Heart right ventricle (tissue), 16 donors: Measurements from ENCODE around the gene GATAD2A. TPM values are rescaled to one million over a fixed set of nuclear protein-coding genes. Genes with fewer than 3 reads are reported as not detected.

Experiments used
- ATAC-seq, 8 donors: fragments of 200-7000 bp; cut with Tn5 transposase; one replicate each; pipeline ENCODE4 v1.9.1; 2020; ENCODE audit warnings: mild to moderate bottlenecking in 8 of 8, moderate library complexity in 8 of 8, moderate number of reproducible peaks in 1 of 8
- DNase-seq, 2 donors: peaks; one replicate each; pipeline ENCODE4 v3.0.0-alpha.2; 2020
- H3K27ac ChIP-seq, 10 donors: fragments of 200-600 bp; sonication (generic) in 2 of 10; one replicate each; pipeline versions ENCODE4 v1.5.0 to v1.8.0; 2020 to 2022; ENCODE audit warnings: mild to moderate bottlenecking in 3 of 10
- H3K27me3 ChIP-seq, 7 donors: fragments of 200-600 bp; one replicate each; pipeline ENCODE4 v1.8.0; 2021 to 2022; ENCODE audit warnings: mild to moderate bottlenecking in 2 of 7
- H3K36me3 ChIP-seq, 9 donors: fragments of 200-600 bp; sonication (generic) in 1 of 9; one replicate each; pipeline versions ENCODE4 v1.5.0 to v1.8.0; 2020 to 2022; ENCODE audit warnings: mild to moderate bottlenecking in 2 of 9
- H3K4me1 ChIP-seq, 9 donors: fragments of 200-600 bp; sonication (generic) in 1 of 9; one replicate each; pipeline versions ENCODE4 v1.5.0 to v1.8.0; 2020 to 2022; ENCODE audit warnings: mild to moderate bottlenecking in 4 of 9
- H3K4me3 ChIP-seq, 10 donors: fragments of 200-600 bp; sonication (generic) in 2 of 10; one replicate each; pipeline versions ENCODE4 v1.5.0 to v1.8.0; 2020 to 2022; ENCODE audit warnings: mild to moderate bottlenecking in 7 of 10, moderate library complexity in 2 of 10
- H3K9me3 ChIP-seq, 11 donors: fragments of 200-600 bp in 10 of 11; sonication (generic) in 2 of 11; one replicate each; pipeline versions ENCODE4 v1.5.0 to v1.8.0; 2013 to 2022; ENCODE audit warnings: mild to moderate bottlenecking in 2 of 11, control low read depth in 1 of 11, moderate library complexity in 1 of 11
- WGBS, 2 donors: extraction: QIAGEN DNeasy Blood & Tissue Kit; methylation state at CpG; one replicate each; pipeline ENCODE4 v1.1.7; 2013; ENCODE audit warnings: inconsistent platforms in 1 of 2; 5-methylcytosine and 5-hydroxymethylcytosine counted together
- intact Hi-C, 10 donors: fragments of 100-400 bp; cut with DNase I; formaldehyde crosslinking; loops; one replicate each; pipeline versions ENCODE4 v1.11.1 to v1.14.2; 2022
- polyA plus RNA-seq, 2 donors: library from polyadenylated mRNA; stranded (reverse); fragments of 200-250 nt; gene quantifications; one replicate each; pipeline ENCODE4 v1.2.3, GENCODE V29; 2013
- total RNA-seq, 10 donors: library from RNA; stranded (reverse); fragmentation: NEBNext Ultra II Directional in 3 of 10; extraction: Animal tissue kit (Norgen Biotek cat#: 25700) in 3 of 10; gene quantifications; one replicate each; pipeline versions ENCODE4 v1.2.1 to v1.2.4, GENCODE V29; 2021 to 2023
- TF ChIP-seq, protein P1 (sequence below), 9 donors: fragments of 200-600 bp; sonication (generic) in 2 of 9; IDR thresholded peaks; one replicate each; pipeline versions ENCODE4 v1.5.0 to v1.8.0; 2021 to 2022; ENCODE audit warnings: antibody characterized with exemption in 9 of 9, mild to moderate bottlenecking in 5 of 9, moderate library complexity in 1 of 9
- donor health status: Arrhythmogenic right ventricular cardiomyopathy.
- donor health status: ischemic (EF 13 %, LVEDD 7.1; RV severe dilation, severe dysfunction).
- donor health status: healthy with polysubstance abuse.
- donor health status: DM: no; HTN: yes; CAD: no.
- donor health status: DM: no; HTN: no; CAD: no.
- donor health status: ischemic (EF 25% LVEDD 6.9; RV normal size, moderate dysfunction).
- donor health status: ischemic (EF 25% LVEDD 5.7; RV mildly dilated, moderate dysfunction).
- donor health status: healthy.
- donor health status: DM: yes; HTN: yes; CAD: no.
- donor health status: Ischemic cardiomyopathy.
- donor health status: ischemic (EF 35%, LVEDD 5.7; RV mildly dilated, moderate dysfunction).
- donor health status: nonischemic (EF 11% LVEDD 7.7; RV severe dilation, severe dysfunction).
- donor health status: DM: yes; HTN: yes; CAD: no.
- donor health status: PGD.
- donor health status: ischemic (EF 29% LVEDD 5.4; RV normal size, mild dysfunction).
- donor health status: nonischemic (EF 23%, LVEDD 6.1; RV moderate dilation, normal function).

Gene GATAD2A
- total and polyA plus RNA-seq, 12 donors, result 7.5 to 48.5 (median 25.8) TPM

DNA sequence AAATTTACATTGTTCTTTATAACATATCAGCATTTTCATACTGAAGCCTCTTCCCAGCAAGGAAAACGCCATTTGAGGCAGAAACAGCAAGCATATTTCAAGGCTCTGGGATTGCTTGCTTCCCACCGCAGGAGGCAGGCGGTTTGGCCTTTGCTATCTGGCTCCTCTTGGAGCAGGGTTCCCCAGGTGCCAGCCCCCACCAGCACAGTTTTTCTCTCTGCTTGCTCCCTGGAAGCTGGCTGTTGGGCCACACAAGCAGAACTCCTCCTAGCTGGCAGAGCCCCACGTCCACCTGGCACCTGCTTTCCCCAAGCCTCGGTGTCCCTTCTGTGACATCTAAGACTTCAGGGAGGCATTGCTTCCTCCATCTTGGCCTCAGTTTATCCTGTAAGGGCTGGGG, 16.7 kb downstream of the GATAD2A start:
- Histone ChIP-seq H3K27me3 (no peaks in the 10 kb centered on the region), H3K27ac (no peak overlapping the region), H3K36me3 (no peaks in the 10 kb centered on the region), H3K9me3 (no peaks in the 10 kb centered on the region), H3K4me3 (no peak overlapping the region), H3K4me1 (peaks cover 11 to 87% (median 54%) of the 10 kb centered on the region in 9 donors)
- DNase-seq (no peak), ATAC-seq (no peak)
- intact Hi-C loops, result no loop called here
- WGBS, 2 donors, result 91 to 95% methylated on average over 5 of the region's 5 CpGs
- TF ChIP-seq, protein P1, sequence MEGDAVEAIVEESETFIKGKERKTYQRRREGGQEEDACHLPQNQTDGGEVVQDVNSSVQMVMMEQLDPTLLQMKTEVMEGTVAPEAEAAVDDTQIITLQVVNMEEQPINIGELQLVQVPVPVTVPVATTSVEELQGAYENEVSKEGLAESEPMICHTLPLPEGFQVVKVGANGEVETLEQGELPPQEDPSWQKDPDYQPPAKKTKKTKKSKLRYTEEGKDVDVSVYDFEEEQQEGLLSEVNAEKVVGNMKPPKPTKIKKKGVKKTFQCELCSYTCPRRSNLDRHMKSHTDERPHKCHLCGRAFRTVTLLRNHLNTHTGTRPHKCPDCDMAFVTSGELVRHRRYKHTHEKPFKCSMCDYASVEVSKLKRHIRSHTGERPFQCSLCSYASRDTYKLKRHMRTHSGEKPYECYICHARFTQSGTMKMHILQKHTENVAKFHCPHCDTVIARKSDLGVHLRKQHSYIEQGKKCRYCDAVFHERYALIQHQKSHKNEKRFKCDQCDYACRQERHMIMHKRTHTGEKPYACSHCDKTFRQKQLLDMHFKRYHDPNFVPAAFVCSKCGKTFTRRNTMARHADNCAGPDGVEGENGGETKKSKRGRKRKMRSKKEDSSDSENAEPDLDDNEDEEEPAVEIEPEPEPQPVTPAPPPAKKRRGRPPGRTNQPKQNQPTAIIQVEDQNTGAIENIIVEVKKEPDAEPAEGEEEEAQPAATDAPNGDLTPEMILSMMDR (IDR thresholded peaks at IDR 0.05), result no peak

DNA sequence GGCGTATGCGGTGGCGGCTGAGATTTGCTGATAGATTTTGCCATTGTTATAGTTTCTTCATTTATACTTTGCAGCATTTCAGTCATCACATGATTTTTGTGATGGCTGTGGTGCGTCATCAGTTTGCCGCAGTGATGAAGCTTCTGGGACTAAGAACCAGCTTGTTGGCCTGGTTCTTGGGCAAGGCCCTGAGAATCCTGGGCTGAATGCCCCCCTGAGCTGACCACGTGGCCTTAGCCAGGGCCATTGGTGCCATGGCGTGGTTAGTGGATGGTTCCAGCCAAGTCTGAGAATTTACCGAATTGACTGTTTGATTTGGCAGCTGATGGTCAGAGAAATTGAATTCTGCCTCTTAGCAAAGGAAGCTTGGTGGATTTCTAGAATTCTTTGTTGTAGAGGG, 17.8 kb downstream of the GATAD2A start:
- no peaks in the 10 kb centered on the region for H3K27me3 ChIP-seq
- ATAC-seq (no peak), DNase-seq (no peak)
- intact Hi-C loops, result no loop called here
- peaks cover 0 to 5% (median 0%) of the 10 kb centered on the region in 9 donors for H3K36me3 ChIP-seq
- 93 to 95% methylated on average over 8 of the region's 8 CpGs for WGBS, 2 donors
- H3K9me3 ChIP-seq, result no peaks in the 10 kb centered on the region
- TF ChIP-seq, protein P1 (IDR thresholded peaks at IDR 0.05), result no peak
- H3K4me1 ChIP-seq, result peaks cover 8 to 84% (median 45%) of the 10 kb centered on the region in 9 donors
- no peak overlapping the region for H3K27ac ChIP-seq
- H3K4me3 ChIP-seq, result no peak overlapping the region

- DNase-seq (no peak), ATAC-seq (no peak)
- Histone ChIP-seq H3K9me3 (no peaks in the 10 kb centered on the region), H3K4me3 (no peak overlapping the region), H3K4me1 (peaks cover 3 to 91% (median 48%) of the 10 kb centered on the region in 9 donors), H3K27ac (no peak overlapping the region), H3K36me3 (peaks cover 0 to 5% (median 0%) of the 10 kb centered on the region in 9 donors), H3K27me3 (no peaks in the 10 kb centered on the region)
- intact Hi-C loops, result no loop called here
- WGBS, 2 donors, result 73 to 75% methylated on average over 5 of the region's 5 CpGs
- TF ChIP-seq, protein P1 (IDR thresholded peaks at IDR 0.05), result no peak
Observed at GRCh38 chr19:19425170-19425875, 19.8 kb downstream of the GATAD2A start.

DNA sequence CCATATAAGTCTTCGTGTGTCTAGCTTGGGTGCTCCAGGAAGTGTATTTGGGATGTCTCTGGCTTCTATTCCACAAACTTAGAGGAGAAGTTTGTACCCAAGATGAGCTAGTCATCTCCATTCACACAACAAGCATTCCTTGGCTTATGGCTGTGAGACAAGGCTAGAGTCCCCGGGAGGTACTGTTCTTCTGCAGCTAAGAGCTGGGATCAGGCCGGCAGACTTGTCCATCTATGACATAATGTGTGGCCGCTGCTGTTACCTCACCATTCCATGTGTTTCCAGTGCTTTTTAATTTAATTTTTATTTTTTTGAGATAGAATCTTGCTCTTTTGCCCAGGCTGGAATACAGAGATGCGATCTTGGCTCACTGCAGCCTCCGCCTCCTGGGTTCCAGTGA, 20.7 kb downstream of the GATAD2A start:
- Histone ChIP-seq H3K4me1 (peaks cover 0 to 85% (median 43%) of the 10 kb centered on the region in 9 donors), H3K9me3 (no peaks in the 10 kb centered on the region), H3K36me3 (peaks cover 0 to 5% (median 0%) of the 10 kb centered on the region in 9 donors), H3K27me3 (no peaks in the 10 kb centered on the region), H3K4me3 (no peak overlapping the region), H3K27ac (no peak overlapping the region)
- TF ChIP-seq, protein P1 (IDR thresholded peaks at IDR 0.05), result no peak
- DNase-seq (no peak), ATAC-seq (peak in 1 of 8 donors; percentile 23)
- 82 to 93% methylated on average over 6 of the region's 6 CpGs for WGBS, 2 donors
- intact Hi-C loops, result no loop called here
